H1 (cell line): Measurements from ENCODE around the gene INPP5A. TPM values are rescaled to one million over a fixed set of nuclear protein-coding genes. Genes with fewer than 3 reads are reported as not detected.

Experiments
- CTCF ChIA-PET: fragments of 300-600 bp; sonication (Branson Sonifier 250); formaldehyde crosslinking; loops from one replicate; lab custom pipeline; 2021; ENCODE audit not compliant: partially characterized antibody; lab: Charles Lee
- POLR2A ChIA-PET: fragments of 300-600 bp; sonication (Branson Sonifier 250); formaldehyde crosslinking; loops from one replicate; lab custom pipeline; 2021; ENCODE audit warnings: inconsistent platforms; ENCODE audit not compliant: partially characterized antibody; lab: Charles Lee
- DNase-seq, 2 experiments: peaks; one replicate each; pipeline versions ENCODE4 v3.0.0 to v3.0.0-alpha.2; 2010 to 2022; ENCODE audit warnings: low spot score in 2 of 2, low read depth in 1 of 2, mixed read lengths in 1 of 2
- FAIRE-seq: peaks from 2 replicates; lab custom pipeline; 2011; peaks lifted over from hg19 to GRCh38; lab: Jason Lieb, UNC
- H2AFZ ChIP-seq: 2 replicates; pipeline ENCODE4 v1.8.1; 2012; ENCODE audit warnings: low read length, inconsistent platforms
- H2AK5ac ChIP-seq: 2 replicates; pipeline ENCODE4 v1.6.1; 2013; ENCODE audit warnings: low read depth, low read length
- H2BK120ac ChIP-seq: replicated peaks from 2 replicates; pipeline ENCODE3; 2013; ENCODE audit warnings: low read depth, low read length, inconsistent platforms
- H2BK12ac ChIP-seq: 2 replicates; pipeline ENCODE4 v1.6.1; 2013; ENCODE audit warnings: low read depth, low read length
- H2BK15ac ChIP-seq: 2 replicates; pipeline ENCODE4 v1.6.1; 2013; ENCODE audit warnings: low read length
- H2BK20ac ChIP-seq: 2 replicates; pipeline ENCODE4 v1.6.1; 2013; ENCODE audit warnings: low read length
- H2BK5ac ChIP-seq: 2 replicates; pipeline ENCODE4 v1.6.1; 2013; ENCODE audit warnings: low read depth, low read length
- H3K14ac ChIP-seq: 2 replicates; pipeline ENCODE4 v1.6.1; 2013; ENCODE audit warnings: inconsistent platforms; ENCODE audit not compliant: insufficient read length
- H3K18ac ChIP-seq: 2 replicates; pipeline ENCODE4 v1.6.1; 2013; ENCODE audit warnings: low read length; ENCODE audit errors: extremely low read depth
- H3K23ac ChIP-seq: 2 replicates; pipeline ENCODE4 v1.6.1; 2013; ENCODE audit warnings: inconsistent platforms; ENCODE audit not compliant: insufficient read length
- H3K23me2 ChIP-seq: 2 replicates; pipeline ENCODE4 v1.6.1; 2013; ENCODE audit warnings: low read depth, low read length
- H3K27ac ChIP-seq: 2 replicates; pipeline ENCODE4 v1.6.1; 2011; ENCODE audit warnings: low read depth, low read length, inconsistent platforms
- H3K27me3 ChIP-seq, 4 experiments: replicated peaks in 1 of 4; 1 replicate in 1 of 4; 2 replicates in 3 of 4; pipeline versions ENCODE4 v1.6.1 to v1.8.1; 2011 to 2013; ENCODE audit warnings: low read length in 3 of 4, mild to moderate bottlenecking in 3 of 4, inconsistent platforms in 2 of 4, mixed read lengths in 2 of 4, moderate library complexity in 1 of 4; ENCODE audit not compliant: control insufficient read depth in 3 of 4, insufficient read depth in 3 of 4; ENCODE audit errors: extremely low read depth in 1 of 4
- H3K36me3 ChIP-seq, 4 experiments: 2 replicates each; pipeline versions ENCODE4 v1.6.1 to v1.8.1; 2011 to 2013; ENCODE audit warnings: mild to moderate bottlenecking in 4 of 4, low read length in 3 of 4, moderate library complexity in 2 of 4, control low read depth in 1 of 4, inconsistent platforms in 1 of 4; ENCODE audit not compliant: insufficient read depth in 4 of 4, control insufficient read depth in 2 of 4
- H3K4ac ChIP-seq: replicated peaks from 2 replicates; pipeline ENCODE3; 2013; ENCODE audit warnings: low read length, low read depth, mixed read lengths, inconsistent platforms; ENCODE audit not compliant: insufficient read length
- H3K4me1 ChIP-seq, 4 experiments: replicated peaks in 1 of 4; 1 replicate in 1 of 4; 2 replicates in 3 of 4; pipeline versions ENCODE4 v1.6.1 to v1.8.1; 2011 to 2013; ENCODE audit warnings: low read length in 3 of 4, inconsistent platforms in 2 of 4, mixed read lengths in 1 of 4; ENCODE audit not compliant: insufficient read depth in 4 of 4, control insufficient read depth in 3 of 4
- H3K4me2 ChIP-seq, 2 experiments: 2 replicates each; pipeline versions ENCODE4 v1.6.1 to v1.8.1; 2011 to 2013; ENCODE audit warnings: low read depth in 2 of 2, low read length in 2 of 2, control low read depth in 1 of 2, inconsistent platforms in 1 of 2, mild to moderate bottlenecking in 1 of 2; ENCODE audit not compliant: insufficient read depth in 1 of 2
- H3K4me3 ChIP-seq, 4 experiments: fragments of 200-600, 300-600 bp in 1 of 4; sonication (generic), shearing (Covaris generic), sonication (Bioruptor Twin) in 1 of 4; 2 replicates each; pipeline versions ENCODE4 v1.5.1 to v1.8.1; 2011 to 2016; ENCODE audit warnings: low read length in 4 of 4, low read depth in 3 of 4, control low read depth in 2 of 4, inconsistent platforms in 2 of 4, mild to moderate bottlenecking in 2 of 4, mixed read lengths in 1 of 4, moderate library complexity in 1 of 4; ENCODE audit not compliant: insufficient read depth in 2 of 4; ENCODE audit errors: extremely low read depth in 1 of 4
- H3K56ac ChIP-seq: replicated peaks from 2 replicates; pipeline ENCODE3; 2013; ENCODE audit warnings: low read depth, mild to moderate bottlenecking, mixed read lengths, low read length, inconsistent platforms; ENCODE audit not compliant: insufficient read length
- H3K79me1 ChIP-seq: 2 replicates; pipeline ENCODE4 v1.6.1; 2013; ENCODE audit warnings: low read depth, low read length, control low read depth
- H3K79me2 ChIP-seq, 2 experiments: 2 replicates each; pipeline versions ENCODE4 v1.6.1 to v1.8.1; 2012 to 2013; ENCODE audit warnings: low read length in 2 of 2, mild to moderate bottlenecking in 2 of 2, inconsistent platforms in 1 of 2; ENCODE audit not compliant: insufficient read depth in 2 of 2, control insufficient read depth in 1 of 2
- H3K9ac ChIP-seq, 4 experiments: replicated peaks in 1 of 4; 1 replicate in 1 of 4; 2 replicates in 3 of 4; pipeline versions ENCODE4 v1.6.1 to v1.8.1; 2011 to 2013; ENCODE audit warnings: low read depth in 3 of 4, low read length in 3 of 4, control low read depth in 2 of 4, mild to moderate bottlenecking in 2 of 4, moderate library complexity in 2 of 4, inconsistent platforms in 1 of 4; ENCODE audit errors: extremely low read depth in 1 of 4
- H3K9me3 ChIP-seq, 2 experiments: 2 replicates each; pipeline versions ENCODE4 v1.6.1 to v1.8.1; 2012 to 2013; ENCODE audit warnings: mild to moderate bottlenecking in 2 of 2, moderate library complexity in 2 of 2, control low read depth in 1 of 2, inconsistent platforms in 1 of 2, low read depth in 1 of 2, low read length in 1 of 2, mixed read lengths in 1 of 2; ENCODE audit not compliant: insufficient read depth in 2 of 2
- H4K20me1 ChIP-seq, 2 experiments: replicated peaks in 1 of 2; 2 replicates each; pipeline versions ENCODE3 to v1.8.1; 2011 to 2013; ENCODE audit warnings: inconsistent platforms in 2 of 2, low read length in 2 of 2, mild to moderate bottlenecking in 1 of 2; ENCODE audit not compliant: insufficient read depth in 2 of 2, control insufficient read depth in 1 of 2
- H4K5ac ChIP-seq: 2 replicates; pipeline ENCODE4 v1.6.1; 2013; ENCODE audit warnings: low read length, low read depth, mixed read lengths, inconsistent platforms; ENCODE audit not compliant: insufficient read length
- H4K8ac ChIP-seq: 2 replicates; pipeline ENCODE4 v1.8.0; 2013; ENCODE audit warnings: mild to moderate bottlenecking, moderate library complexity, low read length, inconsistent platforms; ENCODE audit not compliant: insufficient read depth; ENCODE audit errors: extremely low read depth
- H4K91ac ChIP-seq: replicated peaks from 2 replicates; pipeline ENCODE3; 2013; ENCODE audit warnings: low read length, mixed read lengths, inconsistent platforms; ENCODE audit not compliant: insufficient read length
- ASH2L ChIP-seq: fragments of 200-600, 300-600 bp; sonication (generic); IDR thresholded peaks from one replicate; pipeline ENCODE4 v1.7.1; 2017; ENCODE audit warnings: low read length
- CHD1 ChIP-seq: IDR thresholded peaks from 2 replicates; pipeline ENCODE4 v1.6.1; 2012; ENCODE audit warnings: low read depth, low read length, improper control_type of control experiment
- CHD2 ChIP-seq: IDR thresholded peaks from 2 replicates; pipeline ENCODE4 v1.6.1; 2012; ENCODE audit warnings: low read length, improper control_type of control experiment
- HDAC6 ChIP-seq: IDR thresholded peaks from one replicate; pipeline ENCODE4 v1.7.1; 2012; ENCODE audit warnings: low read depth, mild to moderate bottlenecking, inconsistent platforms, low read length, moderate library complexity
- KDM4A ChIP-seq: IDR thresholded peaks from one replicate; pipeline ENCODE4 v1.7.1; 2012; ENCODE audit warnings: low read depth, mild to moderate bottlenecking, moderate library complexity, low read length, inconsistent platforms; ENCODE audit not compliant: severe bottlenecking
- POLR2AphosphoS5 ChIP-seq: IDR thresholded peaks from 2 replicates; pipeline ENCODE4 v1.6.1; 2011; ENCODE audit warnings: low read depth, low read length
- SP1 ChIP-seq: IDR thresholded peaks from 2 replicates; pipeline ENCODE4 v1.6.1; 2011; ENCODE audit warnings: low read depth, low read length
- SP4 ChIP-seq: IDR thresholded peaks from 2 replicates; pipeline ENCODE4 v1.6.1; 2012; ENCODE audit warnings: low read length, inconsistent platforms
- TEAD4 ChIP-seq: IDR thresholded peaks from 2 replicates; pipeline ENCODE4 v1.6.1; 2012; ENCODE audit warnings: low read depth, low read length, inconsistent platforms, mixed read lengths
- YY1 ChIP-seq: IDR thresholded peaks from 2 replicates; pipeline ENCODE4 v1.6.1; 2011; ENCODE audit warnings: low read depth, mild to moderate bottlenecking, low read length
- whole genome bisulfite sequencing, 2 experiments: shearing (Covaris generic) in 1 of 2; methylation state at CpG; one replicate each; pipeline versions ENCODE4 v1.1.6 to v1.1.7; 2013 to 2015; ENCODE audit warnings: low lambda C conversion rate in 2 of 2, mixed read lengths in 2 of 2, inconsistent platforms in 1 of 2, low coverage in 1 of 2, missing lambda C conversion rate in 1 of 2; ENCODE audit not compliant: insufficient replicate concordance in 2 of 2, insufficient coverage in 1 of 2, insufficient read length in 1 of 2; ENCODE audit errors: extremely low coverage in 1 of 2, missing lambda C conversion rate in 1 of 2; 5-methylcytosine and 5-hydroxymethylcytosine counted together
- polyA plus RNA-seq, 7 experiments: library from polyadenylated mRNA; depleted of rRNA in 3 of 7; stranded (reverse) in 5 of 7; unstranded in 2 of 7; fragments of >200 nt in 5 of 7; fragments of 200-250 nt in 2 of 7; gene quantifications; 1 replicate in 5 of 7; 2 replicates in 1 of 7; 4 replicates in 1 of 7; pipeline versions ENCODE4 v1.2.1 to v1.2.3, GENCODE V29; 2011 to 2013; ENCODE audit warnings: missing spikeins in 2 of 7, mixed read lengths in 2 of 7
- total RNA-seq: library from RNA; stranded (reverse); fragmentation: NEBNext Ultra II Directional; extraction: Animal tissue kit (Norgen Biotek cat#: 25700); gene quantifications from 2 replicates; pipeline ENCODE4 v1.2.1, GENCODE V29; 2021
- TF ChIP-seq, protein P1 (sequence below): IDR thresholded peaks from 2 replicates; pipeline ENCODE4 v1.6.1; 2012; ENCODE audit warnings: inconsistent platforms
- TF ChIP-seq, protein P2 (sequence below): IDR thresholded peaks from 2 replicates; pipeline ENCODE4 v1.6.1; 2012; ENCODE audit warnings: low read length, inconsistent platforms

The INPP5A gene
- total and polyA plus RNA-seq, 2 of the 8 experiments (the other 6 are each of a cell fraction or from before 2014, with no cell fraction given): 19.7 to 27.5 TPM

DNA sequence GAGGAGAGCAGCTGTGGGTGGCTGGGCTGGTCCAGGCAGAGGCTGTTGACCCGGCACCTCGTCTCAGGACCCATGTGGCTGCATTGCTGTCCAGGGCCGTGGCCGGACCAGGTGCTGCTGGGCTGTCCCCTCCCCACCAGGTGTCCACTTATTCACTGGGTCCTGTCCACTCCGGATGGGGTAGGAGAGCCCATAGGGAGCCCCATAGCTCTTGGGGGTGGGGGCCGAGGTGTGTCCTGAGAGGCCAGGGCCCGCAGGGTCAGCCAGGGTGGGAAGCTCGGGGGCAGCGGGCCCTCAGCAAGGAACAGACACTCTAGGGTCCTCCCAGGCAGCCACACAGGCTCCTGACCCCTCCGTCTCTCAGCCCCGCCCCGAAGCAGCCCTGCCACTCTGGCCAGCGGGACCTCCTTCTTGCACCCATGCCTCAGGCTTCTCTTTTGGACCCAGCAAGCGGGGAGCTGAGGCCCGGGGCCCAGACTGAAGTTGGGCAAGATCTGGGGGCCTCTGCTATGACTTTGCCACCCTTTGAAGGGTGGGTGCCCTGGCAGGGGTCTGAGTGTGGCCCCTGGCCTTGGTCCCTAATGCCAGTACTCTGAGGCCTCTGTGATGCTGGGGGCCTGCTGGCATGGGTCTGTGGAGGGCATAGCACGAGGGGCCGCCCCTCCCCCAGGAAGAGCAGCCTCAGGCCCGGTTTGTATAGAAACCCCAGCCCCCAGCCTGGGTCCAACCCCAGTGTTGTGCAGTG, 162.0 kb downstream of the INPP5A start:
- H2AFZ ChIP-seq: no peak overlapping the region
- H2BK20ac ChIP-seq: no peak overlapping the region
- H3K23ac ChIP-seq: no peak overlapping the region
- H2BK5ac ChIP-seq: no peak overlapping the region
- no peaks in the 10 kb centered on the region for H3K36me3 ChIP-seq
- H4K5ac ChIP-seq: no peak overlapping the region
- no peak overlapping the region for H3K4me3 ChIP-seq
- no peak for FAIRE-seq
- no peaks in the 10 kb centered on the region for H3K23me2 ChIP-seq
- H2BK120ac ChIP-seq: no peak overlapping the region
- no peak overlapping the region for H3K56ac ChIP-seq
- peaks cover 0 to 4% of the 10 kb centered on the region in 2 experiments; a peak in 2 of 4 replicates for H3K9me3 ChIP-seq
- no peak overlapping the region for H4K8ac ChIP-seq
- H4K91ac ChIP-seq: no peak overlapping the region
- H2AK5ac ChIP-seq: no peak overlapping the region
- H3K14ac ChIP-seq: no peak overlapping the region
- H3K4me1 ChIP-seq: no peaks in the 10 kb centered on the region
- no peaks in the 10 kb centered on the region; the same call in 1 of the 2 replicates for H3K79me1 ChIP-seq
- H3K18ac ChIP-seq: no peak overlapping the region
- no peak overlapping the region for H2BK15ac ChIP-seq
- H2BK12ac ChIP-seq: no peak overlapping the region
- H3K79me2 ChIP-seq: no peaks in the 10 kb centered on the region
- H3K9ac ChIP-seq: no peak overlapping the region
- ChIA-PET CTCF (interaction anchor here (1.1 kb wide), 1 partner anchor 15 kb away, joined by 3 read pairs; no protein-coding TSS in a partner anchor), POLR2A (no interaction called here)
- no peak overlapping the region for H3K4ac ChIP-seq
- H3K4me2 ChIP-seq: no peak overlapping the region
- H4K20me1 ChIP-seq: no peaks in the 10 kb centered on the region
- 91% methylated on average over 15 of the region's 18 CpGs; no CpG with 5 or more reads in 1 of the 2 experiments for WGBS, 2 experiments
- no peak for DNase-seq
- no peak overlapping the region for H3K27ac ChIP-seq
- H3K27me3 ChIP-seq: no peaks in the 10 kb centered on the region
- TF ChIP-seq CHD1 (no peak), SP1 (no peak), POLR2AphosphoS5 (no peak), TEAD4 (no peak), SP4 (no peak), CHD2 (no peak), ASH2L (no peak), YY1 (no peak), KDM4A (no peak), HDAC6 (no peak)
- TF ChIP-seq, protein P1, sequence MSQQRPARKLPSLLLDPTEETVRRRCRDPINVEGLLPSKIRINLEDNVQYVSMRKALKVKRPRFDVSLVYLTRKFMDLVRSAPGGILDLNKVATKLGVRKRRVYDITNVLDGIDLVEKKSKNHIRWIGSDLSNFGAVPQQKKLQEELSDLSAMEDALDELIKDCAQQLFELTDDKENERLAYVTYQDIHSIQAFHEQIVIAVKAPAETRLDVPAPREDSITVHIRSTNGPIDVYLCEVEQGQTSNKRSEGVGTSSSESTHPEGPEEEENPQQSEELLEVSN: no peak
- TF ChIP-seq, protein P2, sequence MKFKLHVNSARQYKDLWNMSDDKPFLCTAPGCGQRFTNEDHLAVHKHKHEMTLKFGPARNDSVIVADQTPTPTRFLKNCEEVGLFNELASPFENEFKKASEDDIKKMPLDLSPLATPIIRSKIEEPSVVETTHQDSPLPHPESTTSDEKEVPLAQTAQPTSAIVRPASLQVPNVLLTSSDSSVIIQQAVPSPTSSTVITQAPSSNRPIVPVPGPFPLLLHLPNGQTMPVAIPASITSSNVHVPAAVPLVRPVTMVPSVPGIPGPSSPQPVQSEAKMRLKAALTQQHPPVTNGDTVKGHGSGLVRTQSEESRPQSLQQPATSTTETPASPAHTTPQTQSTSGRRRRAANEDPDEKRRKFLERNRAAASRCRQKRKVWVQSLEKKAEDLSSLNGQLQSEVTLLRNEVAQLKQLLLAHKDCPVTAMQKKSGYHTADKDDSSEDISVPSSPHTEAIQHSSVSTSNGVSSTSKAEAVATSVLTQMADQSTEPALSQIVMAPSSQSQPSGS: no peak
